ENCODE data around the gene SNRNP27.
"Not testable (repeated sequence)": the region's sequence is repeated elsewhere in the genome, so short reads cannot be mapped to it uniquely, and the experiment has no call there.

Gene SNRNP27

GRCh38 chr2:69946351-69947324, 52.9 kb downstream of the SNRNP27 start:
- DNase-seq (ENCODE audit: low spot score) = peak; percentile 49

- no peak for DNase-seq (ENCODE audit: low spot score)
Measured at GRCh38 chr2:69947325-69947931, 53.7 kb downstream of the SNRNP27 start.

GRCh38 chr2:69948032-69948962, 54.5 kb downstream of the SNRNP27 start:
- peak; percentile 66 for DNase-seq (ENCODE audit: low spot score)

- no peak for DNase-seq (ENCODE audit: low spot score)
Measured at GRCh38 chr2:69948963-69949645, 55.3 kb downstream of the SNRNP27 start.

GRCh38 chr2:69950241-69950640, 56.5 kb downstream of the SNRNP27 start:
- DNase-seq (ENCODE audit: low spot score) = no peak

- DNase-seq (ENCODE audit: low spot score) = not testable (repeated sequence)
Measured at GRCh38 chr2:69950671-69951070, 56.9 kb downstream of the SNRNP27 start.

GRCh38 chr2:69952336-69953115, 58.8 kb downstream of the SNRNP27 start:
- no peak for DNase-seq (ENCODE audit: low spot score)

- no peak for DNase-seq (ENCODE audit: low spot score)
Measured at GRCh38 chr2:69954084-69954483, 60.3 kb downstream of the SNRNP27 start.
